NCI-H1436 treated with DMSO at 0.1 percent for 48 hours (cell line): Measurements from ENCODE around the gene GLDC.

Source experiments
- DNase-seq: peaks from one replicate; lab custom pipeline; 2025; lab: John Stamatoyannopoulos, UW

Gene GLDC

GRCh38 chr9:6501526-6502210 is 143.9 kb downstream of the GLDC start:
- no peak for DNase-seq

GRCh38 chr9:6498982-6499381 is 146.5 kb downstream of the GLDC start:
- DNase-seq = no peak

- DNase-seq = no peak
Observed at GRCh38 chr9:6495466-6495865, 150.1 kb downstream of the GLDC start.

DNA sequence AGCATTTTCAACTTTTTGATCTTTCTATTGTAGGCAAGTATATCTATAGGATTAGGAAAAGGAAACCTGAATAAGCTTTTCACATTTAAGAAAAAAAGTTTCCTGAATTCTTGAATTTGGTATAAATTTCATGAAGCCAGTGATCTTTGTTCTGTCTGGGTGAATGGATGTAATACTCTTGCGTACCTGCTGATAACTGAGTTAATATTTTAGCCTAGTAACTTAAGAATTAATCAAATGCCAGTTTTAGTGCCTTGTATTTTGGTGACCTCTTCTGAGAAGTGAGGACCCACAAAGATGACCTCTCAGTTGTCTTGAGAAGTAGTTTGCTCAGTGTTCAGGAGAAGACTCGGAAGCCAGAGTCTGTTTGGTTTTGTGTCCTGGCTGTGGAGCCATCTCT is 154.7 kb downstream of the GLDC start:
- DNase-seq = no peak

DNA sequence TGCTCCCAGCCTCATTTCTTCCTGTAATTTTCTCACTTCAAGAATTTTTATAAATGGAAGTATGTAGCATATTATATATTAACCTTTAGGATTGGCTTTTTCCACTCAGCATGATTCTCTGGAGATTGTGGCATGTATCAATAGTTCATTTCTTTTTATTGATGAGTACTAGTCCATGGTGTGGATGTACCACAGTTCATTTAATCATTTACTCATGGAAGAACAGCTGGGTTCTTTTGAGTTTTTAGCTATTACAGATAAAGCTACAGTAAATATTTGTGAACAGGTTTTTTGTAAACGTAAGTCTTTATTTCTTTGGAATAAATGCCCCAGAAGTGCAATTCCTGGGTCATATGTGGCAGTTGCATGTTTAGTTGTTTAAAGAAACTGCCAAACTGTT is 156.4 kb downstream of the GLDC start:
- no peak for DNase-seq

DNA sequence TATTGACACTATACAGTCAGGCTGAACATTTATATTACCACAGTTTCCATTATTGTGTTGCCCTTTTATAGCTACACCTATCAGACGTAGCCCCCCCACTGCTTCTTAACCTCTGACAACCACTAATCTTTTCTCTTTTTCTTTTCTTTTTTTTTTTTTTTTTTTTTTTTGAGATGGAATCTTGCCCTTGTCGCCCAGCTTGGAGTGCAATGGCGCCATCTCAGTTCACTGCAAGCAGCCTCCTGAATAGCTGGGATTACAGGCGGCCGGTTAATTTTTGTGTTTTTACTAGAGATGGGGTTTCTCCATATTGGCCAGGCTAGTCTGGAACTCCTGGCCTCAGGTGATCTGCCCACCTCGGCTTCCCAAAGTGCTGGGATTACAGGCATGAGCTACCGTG is 157.1 kb downstream of the GLDC start:
- DNase-seq = no peak

DNA sequence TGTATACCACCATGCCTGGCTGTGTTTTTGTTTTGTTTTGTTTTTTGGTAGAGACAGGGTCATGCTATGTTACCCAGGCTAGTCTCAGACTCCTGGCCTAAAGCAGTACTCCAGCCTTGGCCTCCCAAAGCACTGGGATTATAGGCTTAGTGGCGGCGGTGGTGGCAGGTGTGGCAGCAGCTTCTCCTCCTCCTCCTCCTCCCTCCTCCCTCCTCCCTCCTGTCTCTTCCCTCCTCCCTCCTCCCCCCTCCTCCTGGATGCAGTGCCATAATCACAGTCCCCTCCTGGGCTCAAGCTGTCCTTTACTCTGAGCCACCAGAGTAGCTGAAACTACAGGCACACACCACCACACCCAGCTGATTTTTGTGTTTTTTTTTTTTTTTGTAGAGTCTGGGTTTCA is 161.3 kb downstream of the GLDC start:
- no peak for DNase-seq
